Loucy (cell line): ENCODE data around the gene DACH1.

Source experiments
- EZH2phosphoT487 ChIP-seq: fragments of 200-600 bp; IDR thresholded peaks from 2 replicates; pipeline ENCODE4 v1.6.1; 2018; ENCODE audit warnings: antibody characterized with exemption, mild to moderate bottlenecking, moderate library complexity, borderline replicate concordance
- TF ChIP-seq, protein P1 (sequence below): fragments of 200-600 bp; sonication (generic); conservative IDR thresholded peaks from 2 replicates; pipeline ENCODE4 v1.5.1; 2014; ENCODE audit warnings: mild to moderate bottlenecking, antibody characterized with exemption, low read length

DNA sequence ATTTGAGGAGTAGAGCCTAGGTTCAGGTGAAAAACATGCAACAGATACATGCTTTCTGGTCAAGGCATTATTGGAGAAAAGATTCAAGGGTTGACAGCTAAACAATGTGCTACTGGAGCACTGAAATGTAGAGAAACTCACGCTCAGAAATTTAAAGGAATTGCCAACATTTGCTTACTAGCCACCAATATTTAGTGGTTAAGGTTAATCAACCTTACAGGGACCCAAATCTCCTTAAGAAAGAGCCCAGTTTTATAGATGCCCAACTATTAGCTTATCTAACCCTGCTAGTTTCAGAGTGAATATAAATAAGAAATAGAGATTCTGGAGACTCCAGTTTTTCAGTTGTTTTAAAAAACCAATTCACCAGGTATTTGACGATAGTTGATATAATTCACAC, 203.6 kb downstream of the DACH1 start:
- TF ChIP-seq, protein P1, sequence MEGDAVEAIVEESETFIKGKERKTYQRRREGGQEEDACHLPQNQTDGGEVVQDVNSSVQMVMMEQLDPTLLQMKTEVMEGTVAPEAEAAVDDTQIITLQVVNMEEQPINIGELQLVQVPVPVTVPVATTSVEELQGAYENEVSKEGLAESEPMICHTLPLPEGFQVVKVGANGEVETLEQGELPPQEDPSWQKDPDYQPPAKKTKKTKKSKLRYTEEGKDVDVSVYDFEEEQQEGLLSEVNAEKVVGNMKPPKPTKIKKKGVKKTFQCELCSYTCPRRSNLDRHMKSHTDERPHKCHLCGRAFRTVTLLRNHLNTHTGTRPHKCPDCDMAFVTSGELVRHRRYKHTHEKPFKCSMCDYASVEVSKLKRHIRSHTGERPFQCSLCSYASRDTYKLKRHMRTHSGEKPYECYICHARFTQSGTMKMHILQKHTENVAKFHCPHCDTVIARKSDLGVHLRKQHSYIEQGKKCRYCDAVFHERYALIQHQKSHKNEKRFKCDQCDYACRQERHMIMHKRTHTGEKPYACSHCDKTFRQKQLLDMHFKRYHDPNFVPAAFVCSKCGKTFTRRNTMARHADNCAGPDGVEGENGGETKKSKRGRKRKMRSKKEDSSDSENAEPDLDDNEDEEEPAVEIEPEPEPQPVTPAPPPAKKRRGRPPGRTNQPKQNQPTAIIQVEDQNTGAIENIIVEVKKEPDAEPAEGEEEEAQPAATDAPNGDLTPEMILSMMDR, result no peak
- no peak for TF ChIP-seq EZH2phosphoT487
